ENCODE data around the gene PIKFYVE. TPM values are rescaled to one million over a fixed set of nuclear protein-coding genes. Genes with fewer than 3 reads are reported as not detected.

The PIKFYVE gene
- total RNA-seq, 4 donors from 2014 or later, result 35.2 to 51.3 (median 41.7) TPM

GRCh38 chr2:208304157-208304556 is 38.1 kb downstream of the PIKFYVE start:
- no peak overlapping the region for H3K4me3 ChIP-seq (replicated peaks in 1 of 3)
- no peak for TF ChIP-seq POLR2A (IDR thresholded peaks at IDR 0.05)
- TF ChIP-seq, protein P1, sequence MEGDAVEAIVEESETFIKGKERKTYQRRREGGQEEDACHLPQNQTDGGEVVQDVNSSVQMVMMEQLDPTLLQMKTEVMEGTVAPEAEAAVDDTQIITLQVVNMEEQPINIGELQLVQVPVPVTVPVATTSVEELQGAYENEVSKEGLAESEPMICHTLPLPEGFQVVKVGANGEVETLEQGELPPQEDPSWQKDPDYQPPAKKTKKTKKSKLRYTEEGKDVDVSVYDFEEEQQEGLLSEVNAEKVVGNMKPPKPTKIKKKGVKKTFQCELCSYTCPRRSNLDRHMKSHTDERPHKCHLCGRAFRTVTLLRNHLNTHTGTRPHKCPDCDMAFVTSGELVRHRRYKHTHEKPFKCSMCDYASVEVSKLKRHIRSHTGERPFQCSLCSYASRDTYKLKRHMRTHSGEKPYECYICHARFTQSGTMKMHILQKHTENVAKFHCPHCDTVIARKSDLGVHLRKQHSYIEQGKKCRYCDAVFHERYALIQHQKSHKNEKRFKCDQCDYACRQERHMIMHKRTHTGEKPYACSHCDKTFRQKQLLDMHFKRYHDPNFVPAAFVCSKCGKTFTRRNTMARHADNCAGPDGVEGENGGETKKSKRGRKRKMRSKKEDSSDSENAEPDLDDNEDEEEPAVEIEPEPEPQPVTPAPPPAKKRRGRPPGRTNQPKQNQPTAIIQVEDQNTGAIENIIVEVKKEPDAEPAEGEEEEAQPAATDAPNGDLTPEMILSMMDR (IDR thresholded peaks at IDR 0.05), result no peak
- H3K9me3 ChIP-seq, result no peaks in the 10 kb centered on the region
- no peaks in the 10 kb centered on the region for H3K4me1 ChIP-seq
- no peaks in the 10 kb centered on the region for H3K27me3 ChIP-seq
- intact Hi-C loops (cut with DNase I), result no loop called here
- H3K36me3 ChIP-seq, result peaks cover 7 to 39% of the 10 kb centered on the region in 2 donors
- DNase-seq, result no peak
- no peak overlapping the region for H3K27ac ChIP-seq
- 94 to 96% methylated on average over 4 of the region's 4 CpGs for WGBS, 2 donors

DNA sequence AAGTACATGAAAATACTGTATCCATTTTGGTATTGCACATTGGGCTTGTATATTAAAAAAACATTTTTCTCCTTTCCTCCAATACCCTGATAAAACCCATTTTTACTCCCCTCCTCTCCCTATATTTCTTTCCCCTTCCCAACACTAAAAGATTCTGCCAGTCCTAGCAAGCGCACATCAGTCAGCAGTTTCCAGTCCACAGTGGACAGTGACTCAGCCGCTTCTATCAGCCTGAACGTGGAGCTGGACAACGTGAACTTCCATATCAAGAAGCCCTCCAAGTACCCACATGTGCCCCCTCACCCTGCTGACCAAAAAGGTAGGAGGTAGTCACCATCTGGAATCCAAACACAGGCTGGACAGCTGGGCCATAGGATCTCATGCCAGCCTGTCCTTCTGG is 38.6 kb downstream of the PIKFYVE start:
- Histone ChIP-seq H3K4me1 (no peaks in the 10 kb centered on the region), H3K27me3 (no peaks in the 10 kb centered on the region), H3K27ac (no peak overlapping the region), H3K4me3 (replicated peaks in 1 of 3) (no peak overlapping the region), H3K9me3 (no peaks in the 10 kb centered on the region), H3K36me3 (peaks cover 7 to 36% of the 10 kb centered on the region in 2 donors)
- intact Hi-C loops (cut with DNase I), result no loop called here
- 97 to 98% methylated on average over 4 of the region's 4 CpGs for WGBS, 2 donors
- no peak for DNase-seq
- no peak for TF ChIP-seq POLR2A (IDR thresholded peaks at IDR 0.05)
- TF ChIP-seq, protein P1 (IDR thresholded peaks at IDR 0.05), result no peak

DNA sequence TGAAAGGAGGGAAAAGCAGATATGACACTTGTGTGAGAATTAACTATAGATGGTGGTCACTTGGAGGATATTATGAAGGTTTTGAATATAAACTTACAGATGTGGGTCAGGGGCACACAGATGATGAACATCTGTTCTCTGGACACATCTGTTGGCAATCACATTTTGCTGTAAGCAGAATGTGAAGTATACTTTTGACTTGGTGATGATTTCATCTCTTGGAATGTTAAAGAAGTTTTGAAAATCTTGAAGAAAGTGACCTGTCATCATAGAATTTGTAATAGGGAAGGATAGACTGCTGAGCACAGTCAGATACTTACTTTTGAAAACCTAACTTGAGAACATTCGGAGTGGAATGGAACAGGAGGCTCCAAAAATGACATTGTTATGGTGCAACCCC is 40.2 kb downstream of the PIKFYVE start:
- TF ChIP-seq, protein P1 (IDR thresholded peaks at IDR 0.05), result no peak
- no peak for TF ChIP-seq POLR2A (IDR thresholded peaks at IDR 0.05)
- Histone ChIP-seq H3K27me3 (no peaks in the 10 kb centered on the region), H3K4me3 (replicated peaks in 1 of 3) (no peak overlapping the region), H3K9me3 (no peaks in the 10 kb centered on the region), H3K4me1 (peaks cover 0 to 4% of the 10 kb centered on the region in 2 donors), H3K36me3 (peaks cover 4 to 30% of the 10 kb centered on the region in 2 donors), H3K27ac (no peak overlapping the region)
- WGBS, 2 donors, result 95 to 100% methylated on average over 1 of the region's 1 CpG
- intact Hi-C loops (cut with DNase I), result no loop called here
- DNase-seq, result no peak

DNA sequence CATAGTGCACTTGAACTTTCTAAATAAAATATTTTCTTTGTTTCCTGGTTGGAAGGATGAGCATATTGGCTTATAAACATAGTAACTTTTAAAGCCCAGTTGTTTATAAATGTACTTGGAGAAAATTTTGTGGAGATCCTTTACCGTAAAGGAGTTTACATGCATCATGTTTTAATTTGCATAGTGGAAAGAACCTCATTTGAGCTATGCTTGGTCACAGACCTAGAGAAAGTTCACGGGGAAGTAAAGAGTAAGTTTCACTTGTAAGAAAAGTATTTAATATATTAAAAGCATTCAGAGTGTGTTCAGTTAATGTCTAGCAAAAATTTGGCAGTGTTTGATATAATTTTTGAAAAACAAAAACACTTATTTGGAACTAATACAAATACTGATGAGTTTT is 45.3 kb downstream of the PIKFYVE start:
- intact Hi-C loops (cut with DNase I), result no loop called here
- WGBS, 2 donors, result 79 to 89% methylated on average over 2 of the region's 2 CpGs
- no peak for TF ChIP-seq POLR2A (IDR thresholded peaks at IDR 0.05)
- TF ChIP-seq, protein P1 (IDR thresholded peaks at IDR 0.05), result no peak
- Histone ChIP-seq H3K36me3 (peaks cover 8 to 9% of the 10 kb centered on the region in 2 donors), H3K27ac (no peak overlapping the region), H3K4me1 (peaks cover 0 to 4% of the 10 kb centered on the region in 2 donors), H3K27me3 (no peaks in the 10 kb centered on the region), H3K9me3 (no peaks in the 10 kb centered on the region), H3K4me3 (replicated peaks in 1 of 3) (no peak overlapping the region)
- DNase-seq, result no peak

DNA sequence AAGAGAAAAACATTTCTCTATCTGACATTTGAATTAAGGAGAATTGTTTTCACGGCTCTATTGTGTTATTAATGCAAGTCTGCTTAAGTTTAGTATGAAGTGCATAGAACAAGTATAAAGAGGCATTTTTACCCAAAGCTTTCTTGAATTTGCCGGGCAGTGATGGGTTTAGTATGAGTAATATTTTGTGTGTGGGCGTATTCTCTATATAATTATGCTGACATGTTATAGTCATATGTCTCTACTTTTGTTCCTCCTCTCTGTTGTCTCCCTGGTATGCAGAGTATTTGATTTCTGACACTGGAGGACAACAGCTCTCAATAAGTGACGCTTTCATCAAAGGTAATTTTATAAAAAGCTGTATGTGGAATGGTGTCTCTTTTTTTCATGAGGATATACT is 45.9 kb downstream of the PIKFYVE start:
- H3K27me3 ChIP-seq, result no peaks in the 10 kb centered on the region
- intact Hi-C loops (cut with DNase I), result no loop called here
- H3K4me3 ChIP-seq (replicated peaks in 1 of 3), result no peak overlapping the region
- no peak overlapping the region for H3K27ac ChIP-seq
- H3K9me3 ChIP-seq, result no peaks in the 10 kb centered on the region
- H3K36me3 ChIP-seq, result peaks cover 8 to 9% of the 10 kb centered on the region in 2 donors
- peaks cover 0 to 4% of the 10 kb centered on the region in 2 donors for H3K4me1 ChIP-seq
- 92 to 93% methylated on average over 4 of the region's 4 CpGs for WGBS, 2 donors
- DNase-seq, result no peak
- TF ChIP-seq, protein P1 (IDR thresholded peaks at IDR 0.05), result no peak
- no peak for TF ChIP-seq POLR2A (IDR thresholded peaks at IDR 0.05)

Measured in thyroid gland (tissue), 4 donors.